Measurements from ENCODE around the gene SLC7A1.

DNA sequence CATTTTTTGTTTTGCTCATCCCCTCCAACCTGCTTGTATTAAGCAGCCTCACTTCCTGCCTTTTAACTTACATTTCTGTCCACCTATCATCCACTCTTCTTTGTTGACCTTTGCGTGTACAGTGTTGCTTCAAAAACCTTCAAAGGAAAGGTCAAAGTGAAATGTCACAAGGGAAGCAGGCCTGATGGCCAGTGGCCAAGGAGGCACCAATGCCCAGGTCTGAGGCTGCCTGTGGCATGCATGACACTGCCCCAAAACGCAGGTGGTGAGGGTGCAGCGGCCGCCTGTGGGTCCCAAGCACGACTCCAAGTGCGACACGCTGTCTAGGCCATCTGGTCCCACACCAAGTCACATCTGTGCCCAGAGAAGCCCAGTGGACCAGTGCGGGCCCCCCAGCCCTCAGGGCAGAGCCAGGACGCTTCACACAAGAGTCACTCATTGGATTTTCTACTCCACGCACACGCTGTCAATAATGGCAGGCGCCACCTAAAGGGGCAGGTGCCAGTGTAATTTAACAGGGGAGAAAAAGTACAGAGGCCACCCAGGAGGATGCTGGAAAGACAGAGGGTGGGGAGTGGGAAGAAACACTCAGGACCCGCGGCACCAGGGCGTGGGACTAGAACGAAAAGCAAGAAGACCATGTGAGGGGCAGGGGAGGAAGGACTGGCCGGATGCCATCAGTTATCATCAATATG is 23.5 kb downstream of the SLC7A1 start:
- no peak for TF ChIP-seq CTCF (IDR thresholded peaks at IDR 0.05)
- no peak for TF ChIP-seq POLR2A (IDR thresholded peaks at IDR 0.05)
- TF ChIP-seq EP300 (IDR thresholded peaks at IDR 0.05): no peak

All from suprapubic skin (tissue), 3 donors.